Activated CD8-positive, alpha-beta memory T cell treated with anti-CD3 and anti-CD28 coated beads, Interleukin-2, amount 50 U/mL, for 1 hour (primary cell): ENCODE results near the gene TNFRSF12A.

Source experiments
- DNase-seq: peaks from one replicate; pipeline ENCODE4 v3.0.0-alpha.2; 2020; ENCODE audit errors: extremely low read depth

Gene TNFRSF12A, protein sequence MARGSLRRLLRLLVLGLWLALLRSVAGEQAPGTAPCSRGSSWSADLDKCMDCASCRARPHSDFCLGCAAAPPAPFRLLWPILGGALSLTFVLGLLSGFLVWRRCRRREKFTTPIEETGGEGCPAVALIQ

GRCh38 chr16:3020247-3020603 is at the start of gene TNFRSF12A:
TNFRSF12A (plus strand) TSS chr16:3020368; CDS start chr16:3020398, 30 bp downstream.
- no peak for DNase-seq

DNA sequence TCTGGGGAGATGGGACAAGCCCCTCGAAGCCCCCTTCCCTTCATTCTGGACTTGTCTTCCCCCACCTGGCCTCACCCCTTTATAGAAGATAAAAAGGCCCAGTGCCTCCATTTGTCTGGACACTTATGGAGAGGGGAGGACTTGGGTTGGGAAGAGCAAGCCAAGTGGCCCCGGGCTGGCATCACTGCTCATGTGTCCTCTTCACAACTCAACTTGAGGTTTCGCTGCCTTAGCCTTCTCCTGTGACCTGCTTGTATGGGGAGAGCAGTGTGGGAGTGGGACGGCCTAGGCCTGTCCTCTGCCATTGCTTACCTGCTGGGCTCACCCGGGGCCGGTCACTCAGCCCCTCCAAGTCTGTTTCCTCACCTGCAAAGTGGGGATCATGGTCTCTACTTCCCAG is 49.6 kb upstream of the TNFRSF12A start:
- no peak for DNase-seq

- no peak for DNase-seq
Observed at GRCh38 chr16:2971134-2971984, 48.8 kb upstream of the TNFRSF12A start.

GRCh38 chr16:2971985-2972784 is 48.0 kb upstream of the TNFRSF12A start:
- DNase-seq = no peak

GRCh38 chr16:2973093-2973492 is 47.1 kb upstream of the TNFRSF12A start:
- DNase-seq = no peak

- DNase-seq = no peak
Observed at GRCh38 chr16:2973605-2974318, 46.4 kb upstream of the TNFRSF12A start.

GRCh38 chr16:2974319-2975056 is 45.7 kb upstream of the TNFRSF12A start:
- no peak for DNase-seq

- no peak for DNase-seq
Observed at GRCh38 chr16:2975161-2975795, 44.9 kb upstream of the TNFRSF12A start.

- no peak for DNase-seq
Observed at GRCh38 chr16:2976201-2976600, 44.0 kb upstream of the TNFRSF12A start.

- DNase-seq = no peak
Observed at GRCh38 chr16:2976673-2977072, 43.5 kb upstream of the TNFRSF12A start.

- no peak for DNase-seq
Observed at GRCh38 chr16:2977440-2977839, 42.7 kb upstream of the TNFRSF12A start.

DNA sequence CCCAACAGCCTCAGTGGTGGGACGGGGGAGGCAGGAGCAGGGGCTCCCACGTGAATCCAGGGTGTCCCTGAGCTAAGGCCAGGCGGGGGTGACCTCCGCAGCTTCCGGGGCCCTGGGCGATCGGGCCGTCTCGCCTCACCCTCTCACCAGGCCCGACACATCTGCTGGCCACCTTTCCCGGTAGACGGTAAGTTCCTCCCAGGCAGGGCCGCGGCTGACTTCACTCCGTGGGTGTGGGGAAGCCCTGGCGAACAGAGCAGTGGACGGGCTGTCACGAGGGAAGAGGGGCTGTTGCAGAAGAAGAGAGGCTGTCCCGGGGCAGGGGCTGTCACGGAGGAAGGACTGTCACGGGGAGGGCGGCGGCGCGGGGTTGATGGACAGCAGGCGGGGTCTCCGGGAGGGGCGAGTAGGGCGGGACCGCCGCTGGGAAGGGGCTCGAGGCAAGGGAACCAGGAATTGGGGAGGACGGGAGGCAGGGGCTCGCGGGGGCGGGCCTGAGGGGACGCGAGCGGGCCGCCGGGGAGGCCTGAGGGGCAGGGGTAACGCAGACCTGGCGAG is 40.4 kb upstream of the TNFRSF12A start:
- DNase-seq = no peak

GRCh38 chr16:2980227-2981176 is 39.7 kb upstream of the TNFRSF12A start, which contains the start of gene PKMYT1:
PKMYT1 (minus strand) TSS chr16:2980446; CDS start chr16:2979657, 789 bp downstream.
- peak; percentile 73 for DNase-seq

DNA sequence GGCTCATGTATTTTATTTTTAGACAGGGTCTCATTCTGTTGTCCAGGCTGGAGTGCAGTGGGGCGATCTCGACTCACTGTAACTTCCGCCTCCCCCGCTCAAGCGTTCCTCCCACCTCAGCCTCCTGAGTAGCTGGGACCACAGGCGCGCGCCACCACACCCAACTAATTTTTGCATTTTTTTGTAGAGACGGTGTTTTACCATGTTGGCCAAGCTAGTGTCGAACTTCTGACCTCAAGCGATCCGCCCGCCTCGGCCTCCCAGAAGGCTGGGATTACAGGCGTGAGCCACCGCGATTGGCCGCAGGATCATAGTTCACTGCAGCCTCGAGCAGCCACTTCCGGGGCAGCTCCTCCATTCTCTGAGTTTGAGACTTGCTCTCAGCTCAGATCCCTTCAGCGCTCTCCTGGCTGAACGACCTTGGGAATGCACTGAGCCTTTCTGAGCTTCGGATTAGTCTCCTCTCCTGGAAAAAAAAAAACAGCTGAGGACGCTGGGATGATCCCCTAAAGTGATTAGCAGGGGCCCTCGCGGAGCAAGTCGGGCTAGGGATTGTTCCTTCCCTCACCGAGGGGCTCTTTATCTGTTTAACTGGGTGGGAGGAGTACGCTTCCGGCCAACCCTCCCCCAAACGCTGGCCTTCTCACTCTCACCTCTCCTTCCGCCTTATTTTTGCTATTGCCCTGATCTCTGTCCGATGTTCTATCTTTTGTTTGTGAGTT is 38.8 kb upstream of the TNFRSF12A start:
- DNase-seq = no peak

DNA sequence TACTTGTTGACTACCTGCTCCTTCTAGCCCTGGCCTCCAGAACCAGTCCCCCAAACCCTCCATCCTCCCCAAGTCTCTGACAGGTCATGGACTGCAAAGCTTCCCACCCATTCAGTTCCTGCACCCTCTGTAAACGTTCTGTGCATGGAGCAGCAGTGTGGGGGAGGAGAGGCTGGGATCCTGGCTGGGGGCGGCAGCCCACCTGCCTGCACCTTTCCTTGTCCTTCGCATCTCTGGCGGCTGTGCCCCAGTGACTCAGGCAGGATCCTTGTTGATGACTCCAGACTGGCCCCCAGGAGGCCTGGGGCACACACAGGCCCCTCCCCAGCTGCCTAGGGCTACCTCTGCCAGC is 38.3 kb upstream of the TNFRSF12A start:
- DNase-seq = no peak

GRCh38 chr16:2982402-2982801 is 37.8 kb upstream of the TNFRSF12A start:
- no peak for DNase-seq

DNA sequence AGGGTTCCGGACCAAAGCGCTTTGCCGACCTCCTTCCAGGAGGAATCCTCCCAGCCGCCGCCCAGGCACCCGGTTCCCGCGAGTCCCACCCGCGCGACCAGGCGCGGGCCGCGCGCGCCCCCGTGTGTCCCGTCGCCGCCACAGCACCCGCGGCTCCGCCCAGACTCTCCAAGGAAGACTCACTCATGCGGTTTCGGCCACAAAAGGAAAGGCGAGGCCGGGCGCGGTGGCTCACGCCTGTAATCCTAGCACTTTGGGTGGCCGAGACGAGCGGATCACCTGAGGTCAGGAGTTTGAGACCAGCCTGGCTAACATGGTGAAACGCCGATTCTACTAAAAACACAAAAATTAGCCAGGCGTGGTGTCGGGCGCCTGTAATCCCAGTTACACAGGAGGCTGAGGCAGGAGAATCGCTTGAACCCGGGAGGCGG is 36.4 kb upstream of the TNFRSF12A start:
- no peak for DNase-seq

DNA sequence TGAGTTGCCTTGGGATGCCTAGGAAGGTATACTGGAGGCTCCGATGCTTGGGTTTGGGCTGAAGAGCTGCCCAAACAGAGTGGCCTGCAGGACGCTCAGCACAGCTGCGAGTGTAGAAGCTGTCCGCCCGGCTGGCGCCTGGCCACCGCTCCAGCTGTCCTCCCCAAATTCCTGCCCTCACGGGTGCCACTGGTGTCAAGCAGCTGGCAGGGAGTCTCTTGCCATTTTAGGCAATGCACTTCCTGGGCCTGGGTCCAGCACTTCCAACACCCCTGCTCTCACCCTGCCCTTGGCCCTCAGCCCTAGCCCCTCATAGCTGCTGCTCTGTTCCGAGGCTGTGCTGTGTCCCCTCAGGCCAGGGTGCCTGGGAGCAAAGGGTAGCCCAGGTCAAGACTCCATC is 34.7 kb upstream of the TNFRSF12A start:
- no peak for DNase-seq
